Liver (tissue), 9 donors: Measurements from ENCODE around the gene TXLNA. TPM values are rescaled to one million over a fixed set of nuclear protein-coding genes. Genes with fewer than 3 reads are reported as not detected.

Source experiments
- DNase-seq: peaks from one replicate; pipeline ENCODE4 v3.0.0-alpha.2; 2017; ENCODE audit warnings: low spot score
- H3K27ac ChIP-seq, 2 donors: one replicate each; pipeline ENCODE4 v1.7.0; 2013; ENCODE audit warnings: inconsistent platforms in 2 of 2, low read length in 2 of 2, control low read depth in 1 of 2, low read depth in 1 of 2, mild to moderate bottlenecking in 1 of 2
- H3K27me3 ChIP-seq, 4 donors: one replicate each; pipeline versions ENCODE4 v1.6.1 to v1.7.0; 2013; ENCODE audit warnings: low read length in 3 of 4, inconsistent platforms in 1 of 4, mild to moderate bottlenecking in 1 of 4, moderate library complexity in 1 of 4; ENCODE audit not compliant: control insufficient read depth in 4 of 4, insufficient read depth in 4 of 4
- H3K36me3 ChIP-seq, 4 donors: one replicate each; pipeline versions ENCODE4 v1.6.1 to v1.7.0; 2013; ENCODE audit warnings: low read length in 3 of 4, mild to moderate bottlenecking in 3 of 4, low read depth in 1 of 4, moderate library complexity in 1 of 4; ENCODE audit not compliant: control insufficient read depth in 4 of 4, insufficient read depth in 3 of 4
- H3K4me1 ChIP-seq, 4 donors: one replicate each; pipeline versions ENCODE4 v1.6.1 to v1.7.0; 2013; ENCODE audit warnings: low read length in 3 of 4, mild to moderate bottlenecking in 3 of 4, moderate library complexity in 1 of 4; ENCODE audit not compliant: control insufficient read depth in 4 of 4, insufficient read depth in 4 of 4
- H3K4me3 ChIP-seq, 3 donors: one replicate each; pipeline versions ENCODE4 v1.6.1 to v1.7.0; 2013; ENCODE audit warnings: low read length in 3 of 3, control low read depth in 1 of 3, low read depth in 1 of 3, mild to moderate bottlenecking in 1 of 3
- H3K9ac ChIP-seq, 2 donors: one replicate each; pipeline ENCODE4 v1.7.0; 2013; ENCODE audit warnings: low read length in 2 of 2, mild to moderate bottlenecking in 2 of 2, moderate library complexity in 2 of 2, control low read depth in 1 of 2, low read depth in 1 of 2
- H3K9me3 ChIP-seq, 4 donors: one replicate each; pipeline versions ENCODE4 v1.6.1 to v1.7.0; 2013; ENCODE audit warnings: low read length in 3 of 4; ENCODE audit not compliant: control insufficient read depth in 4 of 4
- ATF3 ChIP-seq: IDR thresholded peaks from 2 replicates; pipeline ENCODE4 v1.6.1; 2016; ENCODE audit warnings: antibody characterized with exemption
- EGR1 ChIP-seq, 2 donors: IDR thresholded peaks; 2 replicates each; pipeline ENCODE4 v1.6.1; 2016 to 2018; ENCODE audit warnings: antibody characterized with exemption in 2 of 2, low read depth in 2 of 2
- FOXA1 ChIP-seq: IDR thresholded peaks from 2 replicates; pipeline ENCODE4 v1.6.1; 2016; ENCODE audit warnings: antibody characterized with exemption
- FOXA2 ChIP-seq: IDR thresholded peaks from 2 replicates; pipeline ENCODE4 v1.6.1; 2016; ENCODE audit warnings: antibody characterized with exemption
- GABPA ChIP-seq, 2 donors: IDR thresholded peaks in 1 of 2; conservative IDR thresholded peaks in 1 of 2; 2 replicates each; pipeline ENCODE4 v1.6.1; 2016; ENCODE audit warnings: antibody characterized with exemption in 2 of 2, mild to moderate bottlenecking in 1 of 2, moderate library complexity in 1 of 2
- HNF4A ChIP-seq, 2 donors: conservative IDR thresholded peaks; 2 replicates each; pipeline ENCODE4 v1.6.1; 2016; ENCODE audit warnings: antibody characterized with exemption in 2 of 2, mild to moderate bottlenecking in 2 of 2
- HNF4G ChIP-seq: IDR thresholded peaks from 2 replicates; pipeline ENCODE4 v1.6.1; 2016; ENCODE audit warnings: antibody characterized with exemption
- JUND ChIP-seq, 2 donors: IDR thresholded peaks; 2 replicates each; pipeline ENCODE4 v1.6.1; 2016; ENCODE audit warnings: antibody characterized with exemption in 2 of 2
- MAX ChIP-seq: IDR thresholded peaks from 2 replicates; pipeline ENCODE4 v1.6.1; 2016; ENCODE audit warnings: antibody characterized with exemption
- NR2F2 ChIP-seq: IDR thresholded peaks from 2 replicates; pipeline ENCODE4 v1.6.1; 2016; ENCODE audit warnings: antibody characterized with exemption
- RAD21 ChIP-seq, 2 donors: IDR thresholded peaks; 2 replicates each; pipeline ENCODE4 v1.6.1; 2016; ENCODE audit warnings: antibody characterized with exemption in 2 of 2, mild to moderate bottlenecking in 2 of 2
- REST ChIP-seq: IDR thresholded peaks from 2 replicates; pipeline ENCODE4 v1.6.1; 2016; ENCODE audit warnings: antibody characterized with exemption, mild to moderate bottlenecking
- RXRA ChIP-seq, 2 donors: IDR thresholded peaks; 2 replicates each; pipeline ENCODE4 v1.6.1; 2017 to 2018; ENCODE audit warnings: antibody characterized with exemption in 2 of 2, mild to moderate bottlenecking in 1 of 2
- SP1 ChIP-seq: IDR thresholded peaks from 2 replicates; pipeline ENCODE4 v1.6.1; 2018; ENCODE audit warnings: antibody characterized with exemption, mild to moderate bottlenecking
- TAF1 ChIP-seq: conservative IDR thresholded peaks from 2 replicates; pipeline ENCODE4 v1.6.1; 2016; ENCODE audit warnings: antibody characterized with exemption, mild to moderate bottlenecking
- YY1 ChIP-seq: IDR thresholded peaks from 2 replicates; pipeline ENCODE4 v1.6.1; 2016; ENCODE audit warnings: antibody characterized with exemption, mild to moderate bottlenecking
- ZBTB33 ChIP-seq: IDR thresholded peaks from 2 replicates; pipeline ENCODE4 v1.6.1; 2016; ENCODE audit warnings: antibody characterized with exemption
- WGBS: extraction: QIAGEN DNeasy Blood & Tissue Kit; methylation state at CpG from one replicate; pipeline ENCODE4 v1.1.7; 2013; 5-methylcytosine and 5-hydroxymethylcytosine counted together
- polyA plus RNA-seq, 2 donors: library from polyadenylated mRNA; stranded (reverse) in 1 of 2; unstranded in 1 of 2; fragments of 200-250 nt in 1 of 2; fragments of >200 nt in 1 of 2; fragmentation: Nextera tagmentation in 1 of 2; extraction: Ambion mirVana in 1 of 2; gene quantifications; one replicate each; pipeline versions ENCODE4 v1.2.1 to v1.2.3, GENCODE V29; 2013 to 2015
- total RNA-seq, 2 donors: library from RNA; depleted of rRNA; stranded (reverse); fragments of >200 nt; gene quantifications; one replicate each; pipeline ENCODE4 v1.2.3, GENCODE V29; 2014
- donor health status: healthy.
- donor health status: healthy.
- donor health status: healthy.
- donor health status: healthy.
- donor health status: healthy.

TXLNA gene
- total and polyA plus RNA-seq, 4 donors: 17.9 to 46.7 (median 28.9) TPM

GRCh38 chr1:32186491-32186890, 7.0 kb downstream of the TXLNA start:
- H3K4me1 ChIP-seq: peaks cover 0 to 10% (median 3%) of the 10 kb centered on the region in 4 donors

GRCh38 chr1:32187850-32188249, 8.4 kb downstream of the TXLNA start:
- no peak for DNase-seq
- peaks cover 27 to 75% (median 68%) of the 10 kb centered on the region in 4 donors for H3K36me3 ChIP-seq
- no peaks in the 10 kb centered on the region for H3K9me3 ChIP-seq
- no peak overlapping the region for H3K4me3 ChIP-seq
- H3K9ac ChIP-seq: no peak overlapping the region
- peaks cover 0 to 3% (median 1%) of the 10 kb centered on the region in 4 donors for H3K4me1 ChIP-seq
- 99% methylated on average over 9 of the region's 9 CpGs for WGBS
- no peak overlapping the region for H3K27ac ChIP-seq
- H3K27me3 ChIP-seq: no peaks in the 10 kb centered on the region
- TF ChIP-seq EGR1 (IDR thresholded peaks at IDR 0.05; ENCODE audit: low read depth in 2 of 2) (no peak), YY1 (no peak), JUND (IDR thresholded peaks at IDR 0.05) (no peak), FOXA1 (no peak), FOXA2 (no peak), HNF4A (conservative IDR thresholded peaks at IDR 0.05) (no peak), ZBTB33 (no peak), SP1 (no peak), RXRA (IDR thresholded peaks at IDR 0.05) (no peak)

More at GRCh38 chr1:32186491-32186890, 7.0 kb downstream of the TXLNA start:
- no peak for DNase-seq
- 59% methylated on average over 2 of the region's 2 CpGs for WGBS
- Histone ChIP-seq H3K36me3 (peaks cover 21 to 64% (median 57%) of the 10 kb centered on the region in 4 donors), H3K4me3 (no peak overlapping the region), H3K27me3 (no peaks in the 10 kb centered on the region), H3K27ac (no peak overlapping the region), H3K9ac (no peak overlapping the region), H3K9me3 (no peaks in the 10 kb centered on the region)
- no peak for TF ChIP-seq NR2F2
- TF ChIP-seq RAD21 (IDR thresholded peaks at IDR 0.05): no peak
- TF ChIP-seq REST: no peak
- no peak for TF ChIP-seq ZBTB33
- TF ChIP-seq TAF1: no peak
- no peak for TF ChIP-seq FOXA1
- TF ChIP-seq GABPA (IDR thresholded peaks at IDR 0.05 in 1 of 2, conservative IDR thresholded peaks at IDR 0.05 in 1 of 2): no peak
- no peak for TF ChIP-seq MAX
- no peak for TF ChIP-seq HNF4G
- TF ChIP-seq HNF4A (conservative IDR thresholded peaks at IDR 0.05): no peak
- TF ChIP-seq YY1: no peak
- no peak for TF ChIP-seq FOXA2
- no peak for TF ChIP-seq JUND (IDR thresholded peaks at IDR 0.05)
- no peak for TF ChIP-seq ATF3
- TF ChIP-seq RXRA (IDR thresholded peaks at IDR 0.05): no peak
